GM12878 (cell line): ENCODE measurements around the gene TRIM62. TPM values are rescaled to one million over a fixed set of nuclear protein-coding genes. Genes with fewer than 3 reads are reported as not detected.

Experiments used
- ATAC-seq: fragments of 200-7000 bp; cut with Tn5 transposase; 3 replicates; pipeline ENCODE4 v1.9.1; 2020; ENCODE audit warnings: mild to moderate bottlenecking, moderate library complexity
- BruUV-seq: library from RNA; stranded (reverse); fragments of 400-500 nt; replicated peaks from 2 replicates; lab custom pipeline; 2021; lab: Mats Ljungman, UMichigan
- CTCF ChIA-PET: fragments of 300-600 bp; sonication (Branson Sonifier 250); formaldehyde crosslinking; extraction: SDS; loops from one replicate; lab custom pipeline; 2021; ENCODE audit warnings: inconsistent platforms; lab: Yijun Ruan, JAX
- POLR2A ChIA-PET: fragments of 350-600 bp; formaldehyde crosslinking; extraction: SDS; loops from one replicate; lab custom pipeline; 2021; ENCODE audit warnings: inconsistent platforms; lab: Charles Lee
- RAD21 ChIA-PET: fragments of 300-600 bp; sonication (Branson Sonifier 250); formaldehyde crosslinking; loops from one replicate; lab custom pipeline; 2023; ENCODE audit warnings: antibody characterized with exemption; ENCODE audit not compliant: unreplicated experiment; lab: Charles Lee
- SMC1A ChIA-PET: fragments of 300-600 bp; sonication (Branson Sonifier 250); formaldehyde crosslinking; loops from one replicate; lab custom pipeline; 2023; ENCODE audit not compliant: unreplicated experiment, uncharacterized antibody; lab: Charles Lee
- DNase-seq: peaks from one replicate; pipeline ENCODE4 v3.0.0-alpha.2; 2011; ENCODE audit warnings: low read depth, low spot score
- FAIRE-seq: peaks from 3 replicates; lab custom pipeline; 2011; peaks lifted over from hg19 to GRCh38; lab: Jason Lieb, UNC
- H2AFZ ChIP-seq: 2 replicates; pipeline ENCODE4 v1.6.0; 2011; ENCODE audit warnings: low read depth, low read length, control low read depth; ENCODE audit not compliant: control insufficient read depth
- H3K27ac ChIP-seq: 2 replicates; pipeline ENCODE4 v1.5.1; 2011; ENCODE audit warnings: control low read depth; ENCODE audit not compliant: control insufficient read depth, insufficient read depth
- H3K27me3 ChIP-seq, 2 experiments: replicated peaks in 1 of 2; 2 replicates each; pipeline versions ENCODE4 v1.6.0 to v1.6.1; 2011; ENCODE audit warnings: low read length in 1 of 2; ENCODE audit not compliant: control insufficient read depth in 2 of 2, insufficient read depth in 2 of 2
- H3K36me3 ChIP-seq, 2 experiments: 2 replicates each; pipeline ENCODE4 v1.5.1; 2011; ENCODE audit warnings: low read length in 1 of 2; ENCODE audit not compliant: control insufficient read depth in 2 of 2, insufficient read depth in 2 of 2
- H3K4me1 ChIP-seq: 2 replicates; pipeline ENCODE4 v1.6.1; 2011; ENCODE audit warnings: mild to moderate bottlenecking, low read length, moderate library complexity, mixed read lengths; ENCODE audit not compliant: control insufficient read depth, insufficient read depth
- H3K4me2 ChIP-seq: 2 replicates; pipeline ENCODE4 v1.6.0; 2011; ENCODE audit warnings: control low read depth; ENCODE audit not compliant: control insufficient read depth, insufficient read depth
- H3K4me3 ChIP-seq: fragments of 200-600 bp; sonication (generic); 2 replicates; pipeline ENCODE4 v1.5.1; 2016
- H3K79me2 ChIP-seq: 2 replicates; pipeline ENCODE4 v1.6.0; 2011; ENCODE audit warnings: low read length; ENCODE audit not compliant: control insufficient read depth, insufficient read depth
- H3K9ac ChIP-seq: 2 replicates; pipeline ENCODE4 v1.8.0; 2011; ENCODE audit warnings: low read length, control low read depth, mixed read lengths; ENCODE audit not compliant: control insufficient read depth, insufficient read depth
- H3K9me3 ChIP-seq: replicated peaks from 3 replicates; pipeline ENCODE4 v1.5.1; 2011; ENCODE audit warnings: mild to moderate bottlenecking, low read length; ENCODE audit not compliant: control insufficient read depth, insufficient read depth
- H4K20me1 ChIP-seq: 2 replicates; pipeline ENCODE4 v1.6.0; 2011; ENCODE audit not compliant: control insufficient read depth, insufficient read depth
- SPI1 ChIP-seq: IDR thresholded peaks from 2 replicates; pipeline ENCODE4 v1.6.1; 2011; ENCODE audit warnings: low read depth, mild to moderate bottlenecking, low read length, moderate library complexity, borderline replicate concordance; ENCODE audit not compliant: insufficient read depth
- WGBS: methylation state at CpG from one replicate; pipeline ENCODE4 v1.1.6; 2016; ENCODE audit warnings: low lambda C conversion rate; ENCODE audit not compliant: insufficient replicate concordance, insufficient coverage; ENCODE audit errors: missing lambda C conversion rate; 5-methylcytosine and 5-hydroxymethylcytosine counted together
- in situ Hi-C: fragments of 300-500 bp; cut with MboI; formaldehyde crosslinking; loops from 9 replicates; pipeline ENCODE4 v1.14.3; 2018; ENCODE audit warnings: mixed read lengths
- intact Hi-C: fragments of 100-400 bp; cut with micrococcal nuclease; formaldehyde crosslinking; loops from one replicate; pipeline ENCODE4 v1.14.2; 2022; ENCODE audit not compliant: unreplicated experiment
- polyA plus RNA-seq, 11 experiments: library from polyadenylated mRNA; depleted of rRNA in 4 of 11; unstranded in 6 of 11; stranded (reverse) in 5 of 11; fragments of >200 nt; fragmentation: Nextera tagmentation in 4 of 11; fragmentation: Illumina TruSeq in 1 of 11; extraction: Ambion mirVana in 4 of 11; extraction: Trizol in 1 of 11; gene quantifications; 1 replicate in 1 of 11; 2 replicates in 10 of 11; pipeline versions ENCODE4 v1.2.1 to v1.2.3, GENCODE V29; 2011 to 2016; ENCODE audit warnings: inconsistent platforms in 2 of 11, missing spikeins in 2 of 11, low read depth in 1 of 11
- total RNA-seq, 4 experiments: library from RNA; depleted of rRNA in 3 of 4; stranded (reverse); fragments of >200 nt in 3 of 4; fragmentation: Illumina TruSeq in 1 of 4; extraction: Trizol in 1 of 4; gene quantifications; 2 replicates each; pipeline versions ENCODE4 v1.2.1 to v1.2.3, GENCODE V29; 2013 to 2021
- TF ChIP-seq, protein P1 (sequence below): fragments of 450-650 bp; formaldehyde crosslinking; IDR thresholded peaks from 2 replicates; pipeline ENCODE4 v1.5.0; 2022; ENCODE audit warnings: mild to moderate bottlenecking, missing genetic modification characterization
- TF ChIP-seq, protein P2 (sequence below): IDR thresholded peaks from 2 replicates; pipeline ENCODE4 v1.6.1; 2012; ENCODE audit warnings: mild to moderate bottlenecking, low read depth, low read length

TRIM62 gene
- total and polyA plus RNA-seq, 10 of the 15 experiments (the other 5 are each of a cell fraction or from before 2014, with no cell fraction given): 0.52 to 4.2 (median 1.9) TPM

DNA sequence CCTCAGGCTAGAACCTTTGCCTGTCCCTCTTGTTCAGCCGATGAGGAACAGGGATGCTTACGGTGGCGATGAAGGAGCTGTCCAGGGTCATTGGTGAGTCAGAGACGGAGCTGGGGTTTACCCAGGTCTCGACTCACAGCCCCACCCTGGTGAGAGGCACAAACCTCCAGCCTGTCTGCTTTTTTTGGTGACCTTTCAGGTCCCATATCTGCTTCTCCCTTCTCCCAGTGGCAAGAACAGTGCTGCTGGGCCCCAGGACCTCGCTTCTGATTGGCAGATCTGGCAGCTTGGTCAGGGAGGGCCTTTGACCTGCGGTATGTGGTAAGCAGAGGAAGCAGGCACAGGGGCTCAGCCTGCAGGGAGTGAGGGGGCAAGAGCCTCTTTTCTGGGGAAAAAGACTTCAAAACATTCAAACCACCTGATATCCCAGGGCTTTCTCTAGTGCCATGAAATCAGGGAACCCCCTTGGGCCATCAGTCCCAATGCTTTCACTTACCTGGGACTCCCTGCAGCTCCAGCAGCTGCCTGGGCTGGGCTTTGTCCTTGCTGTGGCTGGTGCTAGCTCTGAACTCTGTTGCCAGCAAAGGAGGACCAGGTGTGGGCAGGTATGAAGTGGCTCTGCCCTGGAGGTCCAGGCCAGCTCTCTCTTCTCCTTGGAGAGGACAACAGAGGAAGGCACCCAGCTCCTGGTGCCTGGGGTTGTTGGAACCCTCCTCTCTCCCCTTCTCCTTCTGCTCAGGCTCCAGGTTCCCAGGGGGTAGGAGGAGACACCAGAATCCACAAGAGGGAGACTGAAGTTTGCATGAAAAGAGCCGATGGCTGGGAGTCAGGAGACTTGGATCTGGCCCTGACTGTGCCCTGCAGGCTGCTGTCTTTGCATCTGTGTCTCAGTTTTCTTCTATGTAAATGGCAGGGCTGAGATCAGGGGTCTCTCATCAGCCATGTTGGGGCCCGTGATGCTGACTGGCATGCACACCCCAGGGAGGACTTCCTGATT, 41.4 kb downstream of the TRIM62 start:
- CTCF ChIA-PET: interaction anchor here (0.6 to 6.8 kb wide), 6 partner anchors 13 to 180 kb away, joined by 3 to 53 read pairs (median 4); partner anchors contain the start of gene A3GALT2
- SMC1A ChIA-PET: interaction anchor here (0.7 to 1.9 kb wide), 4 partner anchors 13 to 331 kb away, joined by 3 to 5 read pairs (median 4); no protein-coding TSS in a partner anchor
- intact Hi-C loops (no loop called here), in situ Hi-C loops (no loop called here)
- BruUV-seq: no TSS peak
- RAD21 ChIA-PET: interaction anchor here (0.9 to 1.4 kb wide), 2 partner anchors 13 kb away, joined by 3 read pairs; no protein-coding TSS in a partner anchor
- H3K9me3 ChIP-seq: no peaks in the 10 kb centered on the region
- DNase-seq (no peak), FAIRE-seq (no peak), ATAC-seq (peak; percentile 50)
- no peaks in the 10 kb centered on the region for H4K20me1 ChIP-seq
- H3K27ac ChIP-seq: no peak overlapping the region
- H2AFZ ChIP-seq: no peak overlapping the region
- H3K4me1 ChIP-seq: no peaks in the 10 kb centered on the region
- no peak overlapping the region for H3K9ac ChIP-seq
- no peaks in the 10 kb centered on the region for H3K36me3 ChIP-seq
- 36% methylated on average over 9 of the region's 9 CpGs for WGBS
- H3K4me2 ChIP-seq: no peak overlapping the region
- no peak overlapping the region for H3K4me3 ChIP-seq
- POLR2A ChIA-PET: interaction anchor here (0.6 to 1.1 kb wide), 2 partner anchors 13 to 26 kb away, joined by 4 read pairs; no protein-coding TSS in a partner anchor
- TF ChIP-seq, protein P1, sequence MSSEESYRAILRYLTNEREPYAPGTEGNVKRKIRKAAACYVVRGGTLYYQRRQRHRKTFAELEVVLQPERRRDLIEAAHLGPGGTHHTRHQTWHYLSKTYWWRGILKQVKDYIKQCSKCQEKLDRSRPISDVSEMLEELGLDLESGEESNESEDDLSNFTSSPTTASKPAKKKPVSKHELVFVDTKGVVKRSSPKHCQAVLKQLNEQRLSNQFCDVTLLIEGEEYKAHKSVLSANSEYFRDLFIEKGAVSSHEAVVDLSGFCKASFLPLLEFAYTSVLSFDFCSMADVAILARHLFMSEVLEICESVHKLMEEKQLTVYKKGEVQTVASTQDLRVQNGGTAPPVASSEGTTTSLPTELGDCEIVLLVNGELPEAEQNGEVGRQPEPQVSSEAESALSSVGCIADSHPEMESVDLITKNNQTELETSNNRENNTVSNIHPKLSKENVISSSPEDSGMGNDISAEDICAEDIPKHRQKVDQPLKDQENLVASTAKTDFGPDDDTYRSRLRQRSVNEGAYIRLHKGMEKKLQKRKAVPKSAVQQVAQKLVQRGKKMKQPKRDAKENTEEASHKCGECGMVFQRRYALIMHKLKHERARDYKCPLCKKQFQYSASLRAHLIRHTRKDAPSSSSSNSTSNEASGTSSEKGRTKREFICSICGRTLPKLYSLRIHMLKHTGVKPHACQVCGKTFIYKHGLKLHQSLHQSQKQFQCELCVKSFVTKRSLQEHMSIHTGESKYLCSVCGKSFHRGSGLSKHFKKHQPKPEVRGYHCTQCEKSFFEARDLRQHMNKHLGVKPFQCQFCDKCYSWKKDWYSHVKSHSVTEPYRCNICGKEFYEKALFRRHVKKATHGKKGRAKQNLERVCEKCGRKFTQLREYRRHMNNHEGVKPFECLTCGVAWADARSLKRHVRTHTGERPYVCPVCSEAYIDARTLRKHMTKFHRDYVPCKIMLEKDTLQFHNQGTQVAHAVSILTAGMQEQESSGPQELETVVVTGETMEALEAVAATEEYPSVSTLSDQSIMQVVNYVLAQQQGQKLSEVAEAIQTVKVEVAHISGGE (CRISPR knock-in tag): no peak
- peak; percentile 15; the same call in 1 of the 2 replicates for TF ChIP-seq SPI1
- TF ChIP-seq, protein P2, sequence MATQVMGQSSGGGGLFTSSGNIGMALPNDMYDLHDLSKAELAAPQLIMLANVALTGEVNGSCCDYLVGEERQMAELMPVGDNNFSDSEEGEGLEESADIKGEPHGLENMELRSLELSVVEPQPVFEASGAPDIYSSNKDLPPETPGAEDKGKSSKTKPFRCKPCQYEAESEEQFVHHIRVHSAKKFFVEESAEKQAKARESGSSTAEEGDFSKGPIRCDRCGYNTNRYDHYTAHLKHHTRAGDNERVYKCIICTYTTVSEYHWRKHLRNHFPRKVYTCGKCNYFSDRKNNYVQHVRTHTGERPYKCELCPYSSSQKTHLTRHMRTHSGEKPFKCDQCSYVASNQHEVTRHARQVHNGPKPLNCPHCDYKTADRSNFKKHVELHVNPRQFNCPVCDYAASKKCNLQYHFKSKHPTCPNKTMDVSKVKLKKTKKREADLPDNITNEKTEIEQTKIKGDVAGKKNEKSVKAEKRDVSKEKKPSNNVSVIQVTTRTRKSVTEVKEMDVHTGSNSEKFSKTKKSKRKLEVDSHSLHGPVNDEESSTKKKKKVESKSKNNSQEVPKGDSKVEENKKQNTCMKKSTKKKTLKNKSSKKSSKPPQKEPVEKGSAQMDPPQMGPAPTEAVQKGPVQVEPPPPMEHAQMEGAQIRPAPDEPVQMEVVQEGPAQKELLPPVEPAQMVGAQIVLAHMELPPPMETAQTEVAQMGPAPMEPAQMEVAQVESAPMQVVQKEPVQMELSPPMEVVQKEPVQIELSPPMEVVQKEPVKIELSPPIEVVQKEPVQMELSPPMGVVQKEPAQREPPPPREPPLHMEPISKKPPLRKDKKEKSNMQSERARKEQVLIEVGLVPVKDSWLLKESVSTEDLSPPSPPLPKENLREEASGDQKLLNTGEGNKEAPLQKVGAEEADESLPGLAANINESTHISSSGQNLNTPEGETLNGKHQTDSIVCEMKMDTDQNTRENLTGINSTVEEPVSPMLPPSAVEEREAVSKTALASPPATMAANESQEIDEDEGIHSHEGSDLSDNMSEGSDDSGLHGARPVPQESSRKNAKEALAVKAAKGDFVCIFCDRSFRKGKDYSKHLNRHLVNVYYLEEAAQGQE: peak; percentile 60; the same call in 1 of the 2 replicates
- H3K79me2 ChIP-seq: no peaks in the 10 kb centered on the region
- H3K27me3 ChIP-seq: no peaks in the 10 kb centered on the region
